HG03520 (cell line): ENCODE data around the gene MYO18A.

Source experiments
- ATAC-seq: cut with Tn5 transposase; IDR thresholded peaks from one replicate; pipeline ENCODE4 v1.9.1; 2021; ENCODE audit warnings: mild to moderate bottlenecking, moderate library complexity; ENCODE audit not compliant: unreplicated experiment

The MYO18A gene

GRCh38 chr17:29059281-29059680 lies 120.9 kb downstream of the MYO18A start:
- no peak for ATAC-seq

DNA sequence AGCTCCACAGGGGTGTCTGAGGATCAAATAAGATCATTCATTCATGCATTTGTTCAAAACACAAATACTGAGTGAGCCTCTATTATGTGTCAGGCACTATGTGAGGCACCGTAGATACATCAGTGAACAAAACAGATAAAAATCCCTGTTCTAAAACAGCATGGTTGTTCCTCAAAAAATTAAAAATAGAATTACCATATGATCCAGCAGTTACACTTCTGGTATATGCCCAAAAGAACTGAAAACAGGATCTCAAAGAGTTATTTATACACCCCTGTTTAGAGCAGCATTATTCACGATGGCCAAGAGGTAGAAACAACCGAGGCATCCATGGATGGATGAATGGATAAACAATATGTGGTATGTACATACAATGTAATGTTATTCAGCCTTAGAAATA lies 121.8 kb downstream of the MYO18A start:
- ATAC-seq: no peak

DNA sequence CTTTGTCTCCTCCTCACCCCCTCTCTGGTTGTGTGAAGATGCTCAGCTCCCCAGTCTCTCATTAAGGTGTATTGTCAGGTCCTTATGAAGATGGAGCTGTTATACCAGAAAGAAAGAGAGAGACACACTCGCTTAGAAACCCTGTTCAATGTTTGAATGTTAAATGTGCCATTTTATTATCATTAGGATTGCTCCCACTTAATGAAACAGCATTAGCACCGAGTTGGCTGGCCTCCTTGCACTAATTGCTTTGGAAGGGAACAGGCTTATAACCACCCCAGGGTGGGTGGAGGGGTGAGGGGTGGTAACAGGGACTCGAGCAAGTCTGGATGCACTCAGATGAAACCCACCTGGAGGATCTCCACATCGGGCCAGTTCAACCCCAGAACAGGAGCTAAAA lies 122.8 kb downstream of the MYO18A start:
- ATAC-seq: no peak

- ATAC-seq: no peak
Observed at GRCh38 chr17:29054835-29055234, 125.4 kb downstream of the MYO18A start.

GRCh38 chr17:29051731-29052130 lies 128.5 kb downstream of the MYO18A start:
- ATAC-seq: no peak

DNA sequence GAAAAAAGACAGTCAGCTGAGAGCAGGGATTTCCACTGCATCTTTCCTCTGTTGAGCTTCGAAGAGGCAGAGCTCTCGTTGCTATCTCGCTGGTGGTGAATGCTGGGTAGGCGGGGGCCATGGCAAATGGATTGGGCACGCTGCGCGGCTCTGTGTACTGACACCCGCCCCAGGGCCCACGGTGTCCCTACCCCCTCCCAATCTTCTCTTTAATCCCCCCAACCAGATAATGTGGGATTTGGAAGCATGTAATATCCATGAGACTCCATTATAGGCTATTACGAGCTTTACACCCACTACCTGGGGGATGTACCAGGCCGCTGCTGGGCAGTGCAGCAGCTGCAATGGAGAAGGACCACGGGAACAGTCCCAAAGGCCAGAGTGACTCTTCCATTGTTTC lies 129.0 kb downstream of the MYO18A start:
- ATAC-seq: no peak

DNA sequence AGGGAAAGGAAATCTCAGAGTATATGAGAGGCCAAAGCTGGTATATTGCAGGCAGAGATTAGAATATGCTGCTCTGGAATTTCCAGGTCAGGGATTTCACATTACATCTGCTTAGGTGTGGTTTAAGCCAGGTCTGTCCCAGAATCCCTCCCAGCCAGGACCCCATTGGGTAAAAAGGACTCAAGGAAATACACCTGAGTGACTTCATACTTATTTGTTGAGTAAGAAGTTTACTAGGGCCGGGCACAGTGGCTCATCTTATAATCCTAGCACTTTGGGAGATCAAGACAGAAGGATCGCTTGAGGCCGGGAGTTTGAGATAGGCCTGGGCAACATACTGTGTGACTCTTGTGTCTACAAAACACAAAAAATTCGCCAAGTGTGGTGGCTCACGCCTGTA lies 130.0 kb downstream of the MYO18A start:
- no peak for ATAC-seq

DNA sequence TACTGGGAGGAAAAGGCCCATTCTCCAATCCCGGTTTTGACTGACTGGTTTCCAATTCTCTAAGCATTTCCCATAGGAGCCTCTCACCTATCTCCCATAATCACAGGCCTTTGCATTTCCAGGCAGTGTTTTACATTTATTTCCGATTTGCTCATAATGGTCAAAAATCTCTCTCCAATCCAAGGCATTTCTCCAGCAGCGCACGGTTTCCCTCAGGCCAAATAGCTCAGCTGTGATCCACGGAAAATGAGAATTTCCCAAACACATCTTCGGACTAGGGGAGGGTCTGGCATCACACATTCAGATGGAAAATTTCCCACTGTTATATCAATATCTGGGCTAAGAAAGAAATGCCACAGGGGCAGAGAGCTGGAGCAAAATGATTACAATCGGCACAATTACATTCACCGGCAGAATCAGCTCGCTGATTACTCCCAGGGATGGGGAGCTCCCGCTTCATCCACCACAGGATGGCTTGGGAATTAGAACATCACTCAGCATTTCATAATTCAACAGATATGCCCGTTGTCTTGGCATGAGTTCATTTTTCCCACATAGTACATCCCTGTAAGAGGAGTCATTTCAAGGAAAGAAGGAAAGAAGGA lies 130.6 kb downstream of the MYO18A start:
- ATAC-seq: no peak

GRCh38 chr17:29048440-29049368 lies 131.5 kb downstream of the MYO18A start:
- ATAC-seq: no peak

DNA sequence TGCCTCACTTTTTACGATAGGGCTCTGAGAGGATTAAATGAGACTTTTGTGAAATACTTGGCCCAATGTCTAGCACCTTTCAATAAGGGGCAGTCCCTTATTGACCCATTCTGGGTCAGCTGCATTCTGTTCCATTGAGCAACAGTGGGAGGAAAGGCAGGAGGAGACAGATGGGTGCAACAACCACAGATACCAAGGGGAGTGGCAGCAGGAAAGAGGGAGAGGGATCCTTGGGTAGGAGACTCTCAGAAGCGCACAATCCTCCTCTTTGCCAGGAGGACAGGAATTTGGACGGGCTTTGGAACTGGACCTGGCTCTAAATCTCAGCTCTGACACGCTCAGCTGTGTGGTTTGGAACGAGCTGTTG lies 133.7 kb downstream of the MYO18A start:
- no peak for ATAC-seq

GRCh38 chr17:29045734-29046472 lies 134.3 kb downstream of the MYO18A start:
- no peak for ATAC-seq

GRCh38 chr17:29045026-29045425 lies 135.2 kb downstream of the MYO18A start:
- no peak for ATAC-seq

GRCh38 chr17:29043539-29044145 lies 136.6 kb downstream of the MYO18A start:
- ATAC-seq: no peak

DNA sequence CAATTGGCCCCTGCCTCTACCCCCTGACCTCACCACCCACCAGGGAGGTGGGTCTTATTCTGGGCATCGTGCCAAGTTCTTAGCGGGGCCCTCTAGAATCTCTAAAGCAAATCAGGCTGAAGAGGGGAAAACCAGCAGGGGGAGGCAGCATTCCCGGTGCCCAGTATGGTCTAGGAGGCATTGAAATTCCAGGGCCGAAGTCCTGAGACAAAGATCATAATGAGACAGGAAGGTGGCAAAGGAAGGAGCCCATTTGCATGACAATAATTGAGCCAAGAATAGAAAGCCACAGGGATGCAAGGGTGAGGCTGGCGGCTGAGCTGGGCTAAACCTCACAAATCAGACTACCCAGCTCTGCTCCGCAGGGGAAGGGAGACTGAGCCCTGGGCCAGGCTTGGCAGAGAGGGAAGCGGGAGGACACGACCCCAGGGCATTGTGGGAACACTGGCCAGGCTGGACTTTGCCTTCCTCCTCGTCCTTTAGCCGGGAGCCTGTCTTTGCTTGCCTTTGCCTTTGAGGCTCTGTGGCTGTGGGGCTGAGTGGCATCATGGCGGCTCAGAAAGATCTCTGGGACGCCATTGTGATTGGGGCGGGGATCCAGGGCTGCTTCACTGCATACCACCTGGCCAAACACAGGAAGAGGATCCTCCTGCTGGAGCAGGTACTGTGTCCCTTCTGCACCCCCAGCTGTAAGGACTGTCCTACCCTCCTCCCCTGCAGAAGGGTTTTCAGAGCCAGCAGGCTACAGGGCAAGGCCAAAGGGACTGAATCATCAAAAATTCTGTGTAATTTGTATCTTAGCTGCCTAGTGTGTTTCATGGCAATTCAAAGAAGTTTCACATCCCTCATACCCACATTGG lies 137.3 kb downstream of the MYO18A start, which contains the start of gene PIPOX:
Gene PIPOX, plus strand, starts transcription at position 463 of the 860 bp plus-strand sequence. Its CDS starts 85 bp downstream, at position 548.
- no peak for ATAC-seq

DNA sequence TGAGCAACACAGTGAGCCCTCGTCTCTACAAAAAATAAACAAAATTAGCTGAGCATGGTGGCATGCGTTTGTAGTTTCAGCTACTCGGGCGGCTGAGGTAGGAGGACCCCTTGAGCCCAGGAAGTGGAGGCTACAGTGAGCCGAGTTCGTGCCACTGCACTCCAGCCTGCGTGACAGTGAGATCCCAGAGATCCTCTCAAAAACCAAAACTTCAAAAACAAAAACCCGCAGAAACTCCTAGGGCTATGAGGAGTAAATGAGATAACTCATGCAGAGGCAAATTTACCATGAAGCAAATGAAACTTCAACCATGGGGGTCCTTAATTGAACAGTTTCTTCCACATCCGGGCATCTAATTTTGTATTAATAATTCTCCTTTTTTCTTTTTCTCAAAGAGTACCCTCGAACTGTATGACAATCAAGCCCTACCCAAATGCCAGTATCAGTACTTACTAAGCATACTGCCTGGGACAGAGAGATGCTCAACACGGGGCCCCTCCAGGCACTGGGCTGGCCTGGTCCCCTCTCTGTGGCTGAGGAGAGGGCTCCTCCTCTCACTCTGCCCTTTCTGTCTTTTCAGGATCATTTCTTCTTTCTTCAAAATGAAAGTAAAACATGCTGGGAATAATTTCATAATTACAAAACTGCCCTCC lies 138.0 kb downstream of the MYO18A start:
- no peak for ATAC-seq

DNA sequence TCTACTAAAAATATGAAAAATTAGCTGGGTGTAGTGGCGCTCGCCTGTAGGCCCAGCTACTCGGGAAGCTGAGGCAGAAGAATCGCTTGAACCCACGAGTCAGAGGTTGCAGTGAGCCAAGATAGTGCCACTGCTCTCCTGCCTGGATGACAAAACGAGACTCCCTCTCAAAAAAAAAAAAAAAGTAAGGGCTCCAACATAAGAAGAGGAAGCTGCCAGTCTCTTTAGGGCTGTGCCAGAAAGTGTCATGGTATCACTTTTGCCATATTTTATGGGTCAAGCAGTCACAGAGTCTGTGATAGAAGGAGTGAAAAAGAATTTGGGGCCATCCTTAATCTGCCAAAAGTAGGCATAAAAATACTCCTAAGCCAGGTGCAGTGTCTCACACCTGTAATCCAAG lies 138.6 kb downstream of the MYO18A start:
- ATAC-seq: no peak

- no peak for ATAC-seq
Observed at GRCh38 chr17:29041091-29041490, 139.1 kb downstream of the MYO18A start.

DNA sequence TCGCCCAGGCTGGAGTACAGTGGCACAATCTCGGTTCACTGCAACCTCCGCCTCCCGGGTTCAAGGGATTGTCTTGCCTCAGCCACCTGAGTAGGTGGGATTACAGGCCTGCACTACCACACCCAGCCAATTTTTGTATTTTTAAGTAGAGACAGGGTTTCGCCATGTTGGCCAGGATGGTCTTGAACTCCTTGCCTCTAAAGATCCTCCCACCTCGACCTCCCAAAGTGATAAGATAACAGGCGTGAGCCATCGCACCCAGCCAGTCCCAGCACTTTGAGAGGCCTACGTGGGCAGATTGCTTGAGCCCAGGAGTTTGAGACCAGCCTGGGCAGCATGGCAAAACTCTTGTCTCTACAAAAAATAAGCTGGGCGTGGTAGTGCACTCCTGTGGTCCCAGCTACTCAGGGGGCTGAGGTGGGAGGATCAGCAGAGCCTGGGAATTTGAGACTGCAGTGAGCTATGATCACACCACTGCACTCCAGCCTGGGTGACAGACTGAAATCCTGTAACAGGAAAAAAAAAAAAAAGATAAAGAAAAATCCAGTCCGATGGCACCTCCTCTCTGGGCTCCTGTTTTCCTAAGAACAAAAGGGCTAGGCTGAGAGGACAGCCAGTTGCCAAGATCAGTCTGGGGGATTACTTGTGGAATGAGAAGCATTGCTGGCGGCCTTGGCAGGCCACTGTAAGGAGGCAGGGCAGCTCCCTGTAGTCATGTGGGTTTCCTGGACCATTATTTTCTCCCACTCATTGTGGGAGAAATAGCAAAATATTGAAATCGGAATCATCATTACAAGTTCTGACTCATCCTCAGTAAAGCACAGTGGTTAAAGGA lies 140.2 kb downstream of the MYO18A start:
- no peak for ATAC-seq
